Measurements from ENCODE around the gene RANBP17. TPM values are rescaled to one million over a fixed set of nuclear protein-coding genes. Genes with fewer than 3 reads are reported as not detected.

RANBP17 gene
- total and polyA plus RNA-seq, 9 of the 15 experiments (the other 6 are each of a cell fraction or from before 2014, with no cell fraction given), result not detected

- Histone ChIP-seq H3K4me2 (ENCODE audit: insufficient read depth, low read length) (no peak overlapping the region), H3K36me3 (ENCODE audit: control insufficient read depth, insufficient read depth, low read length) (no peaks in the 10 kb centered on the region), H3K27me3 (ENCODE audit: control insufficient read depth in 2 of 2, insufficient read depth in 2 of 2, low read length in 2 of 2) (no peaks in the 10 kb centered on the region), H3K4me1 (replicated peaks in 1 of 2; ENCODE audit: control insufficient read depth in 2 of 2, insufficient read depth in 2 of 2, low read length in 2 of 2) (no peaks in the 10 kb centered on the region), H3K4me3 (no peak overlapping the region), H3K9me1 (ENCODE audit: control insufficient read depth, insufficient read depth, low read length) (no peaks in the 10 kb centered on the region), H3K9ac (ENCODE audit: insufficient read depth in 1 of 2, low read depth in 2 of 2, low read length in 2 of 2) (no peak overlapping the region), H4K20me1 (replicated peaks; ENCODE audit: control insufficient read depth, insufficient read depth, low read length) (no peaks in the 10 kb centered on the region), H3K9me3 (replicated peaks; ENCODE audit: control insufficient read depth, insufficient read depth, low read depth, low read length) (no peaks in the 10 kb centered on the region; the same call in 1 of the 2 replicates), H3K27ac (ENCODE audit: extremely low read depth, low read depth, low read length) (no peak overlapping the region), H2AFZ (ENCODE audit: low read depth, low read length) (no peak overlapping the region), H3K79me2 (ENCODE audit: control insufficient read depth, insufficient read depth, low read length) (no peaks in the 10 kb centered on the region)
- ChIA-PET POLR2A (no interaction called here), CTCF (ENCODE audit: low intra/inter-chr PET ratio) (no interaction called here)
- in situ Hi-C loops (cut with MboI) (no loop called here), intact Hi-C loops (cut with micrococcal nuclease) (no loop called here)
- 14% methylated on average over 3 of the region's 3 CpGs for WGBS (ENCODE audit: insufficient coverage, low coverage, missing lambda C conversion rate)
- no peak for ATAC-seq
- TF ChIP-seq ZNF239 (CRISPR knock-in tag; IDR thresholded peaks at IDR 0.05) (no peak), ZBTB49 (CRISPR knock-in tag; IDR thresholded peaks at IDR 0.05; ENCODE audit: borderline replicate concordance) (no peak), ELF4 (CRISPR knock-in tag; IDR thresholded peaks at IDR 0.05) (no peak), MYNN (IDR thresholded peaks at IDR 0.05) (no peak), MYNN (CRISPR knock-in tag; IDR thresholded peaks at IDR 0.05) (no peak), BMI1 (IDR thresholded peaks at IDR 0.05; ENCODE audit: low read length) (no peak), TFAM (CRISPR knock-in tag; conservative IDR thresholded peaks at IDR 0.05) (no peak), PML (IDR thresholded peaks at IDR 0.05; ENCODE audit: low read length) (no peak), BACH1 (tag; IDR thresholded peaks at IDR 0.05) (no peak), ELF2 (CRISPR knock-in tag; IDR thresholded peaks at IDR 0.05) (no peak), ZNF507 (tag; conservative IDR thresholded peaks at IDR 0.05) (no peak), CBFB (CRISPR knock-in tag; IDR thresholded peaks at IDR 0.05) (no peak)
- TF ChIP-seq, protein P1, sequence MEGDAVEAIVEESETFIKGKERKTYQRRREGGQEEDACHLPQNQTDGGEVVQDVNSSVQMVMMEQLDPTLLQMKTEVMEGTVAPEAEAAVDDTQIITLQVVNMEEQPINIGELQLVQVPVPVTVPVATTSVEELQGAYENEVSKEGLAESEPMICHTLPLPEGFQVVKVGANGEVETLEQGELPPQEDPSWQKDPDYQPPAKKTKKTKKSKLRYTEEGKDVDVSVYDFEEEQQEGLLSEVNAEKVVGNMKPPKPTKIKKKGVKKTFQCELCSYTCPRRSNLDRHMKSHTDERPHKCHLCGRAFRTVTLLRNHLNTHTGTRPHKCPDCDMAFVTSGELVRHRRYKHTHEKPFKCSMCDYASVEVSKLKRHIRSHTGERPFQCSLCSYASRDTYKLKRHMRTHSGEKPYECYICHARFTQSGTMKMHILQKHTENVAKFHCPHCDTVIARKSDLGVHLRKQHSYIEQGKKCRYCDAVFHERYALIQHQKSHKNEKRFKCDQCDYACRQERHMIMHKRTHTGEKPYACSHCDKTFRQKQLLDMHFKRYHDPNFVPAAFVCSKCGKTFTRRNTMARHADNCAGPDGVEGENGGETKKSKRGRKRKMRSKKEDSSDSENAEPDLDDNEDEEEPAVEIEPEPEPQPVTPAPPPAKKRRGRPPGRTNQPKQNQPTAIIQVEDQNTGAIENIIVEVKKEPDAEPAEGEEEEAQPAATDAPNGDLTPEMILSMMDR (IDR thresholded peaks at IDR 0.05 in 2 of 3, conservative IDR thresholded peaks at IDR 0.05 in 1 of 3; ENCODE audit: insufficient read depth in 2 of 3, low read depth in 1 of 3, low read length in 3 of 3), result no peak
- TF ChIP-seq, protein P2, sequence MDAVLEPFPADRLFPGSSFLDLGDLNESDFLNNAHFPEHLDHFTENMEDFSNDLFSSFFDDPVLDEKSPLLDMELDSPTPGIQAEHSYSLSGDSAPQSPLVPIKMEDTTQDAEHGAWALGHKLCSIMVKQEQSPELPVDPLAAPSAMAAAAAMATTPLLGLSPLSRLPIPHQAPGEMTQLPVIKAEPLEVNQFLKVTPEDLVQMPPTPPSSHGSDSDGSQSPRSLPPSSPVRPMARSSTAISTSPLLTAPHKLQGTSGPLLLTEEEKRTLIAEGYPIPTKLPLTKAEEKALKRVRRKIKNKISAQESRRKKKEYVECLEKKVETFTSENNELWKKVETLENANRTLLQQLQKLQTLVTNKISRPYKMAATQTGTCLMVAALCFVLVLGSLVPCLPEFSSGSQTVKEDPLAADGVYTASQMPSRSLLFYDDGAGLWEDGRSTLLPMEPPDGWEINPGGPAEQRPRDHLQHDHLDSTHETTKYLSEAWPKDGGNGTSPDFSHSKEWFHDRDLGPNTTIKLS (IDR thresholded peaks at IDR 0.05; ENCODE audit: borderline replicate concordance, low read depth), result no peak
- BruUV-seq (replicated peaks), result no TSS peak
- no peak for FAIRE-seq
- no peak for DNase-seq (ENCODE audit: extremely low read depth in 1 of 4, low spot score in 3 of 4)
Observed at GRCh38 chr5:170913573-170913972, 51.8 kb downstream of the RANBP17 start.

Measured in K562 (cell line).